ENCODE measurements around the gene OFD1.

DNA sequence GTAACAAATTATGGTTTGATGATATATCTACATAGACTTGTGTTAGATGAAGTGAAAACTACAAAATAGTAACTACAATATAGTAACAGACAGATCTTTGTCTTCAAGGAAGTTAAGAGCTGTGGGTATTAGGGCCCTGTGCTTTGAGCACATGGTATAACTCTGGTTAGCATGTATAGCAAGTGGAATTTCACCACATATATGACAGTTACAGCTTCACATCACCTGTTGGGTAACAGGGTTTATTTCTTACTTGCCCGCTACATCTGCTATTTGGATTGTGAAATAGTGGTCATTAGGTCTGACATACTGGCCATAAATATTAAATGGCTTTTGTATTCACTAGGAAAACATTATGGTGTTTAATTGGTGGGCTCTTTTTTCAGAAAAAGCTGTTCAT, 20.2 kb downstream of the OFD1 start:
- TF ChIP-seq, protein P1, sequence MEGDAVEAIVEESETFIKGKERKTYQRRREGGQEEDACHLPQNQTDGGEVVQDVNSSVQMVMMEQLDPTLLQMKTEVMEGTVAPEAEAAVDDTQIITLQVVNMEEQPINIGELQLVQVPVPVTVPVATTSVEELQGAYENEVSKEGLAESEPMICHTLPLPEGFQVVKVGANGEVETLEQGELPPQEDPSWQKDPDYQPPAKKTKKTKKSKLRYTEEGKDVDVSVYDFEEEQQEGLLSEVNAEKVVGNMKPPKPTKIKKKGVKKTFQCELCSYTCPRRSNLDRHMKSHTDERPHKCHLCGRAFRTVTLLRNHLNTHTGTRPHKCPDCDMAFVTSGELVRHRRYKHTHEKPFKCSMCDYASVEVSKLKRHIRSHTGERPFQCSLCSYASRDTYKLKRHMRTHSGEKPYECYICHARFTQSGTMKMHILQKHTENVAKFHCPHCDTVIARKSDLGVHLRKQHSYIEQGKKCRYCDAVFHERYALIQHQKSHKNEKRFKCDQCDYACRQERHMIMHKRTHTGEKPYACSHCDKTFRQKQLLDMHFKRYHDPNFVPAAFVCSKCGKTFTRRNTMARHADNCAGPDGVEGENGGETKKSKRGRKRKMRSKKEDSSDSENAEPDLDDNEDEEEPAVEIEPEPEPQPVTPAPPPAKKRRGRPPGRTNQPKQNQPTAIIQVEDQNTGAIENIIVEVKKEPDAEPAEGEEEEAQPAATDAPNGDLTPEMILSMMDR (IDR thresholded peaks at IDR 0.05): no peak
- no peak for TF ChIP-seq POLR2A (IDR thresholded peaks at IDR 0.05)
